ENCODE measurements around the gene MRPL55. TPM values are rescaled to one million over a fixed set of nuclear protein-coding genes. Genes with fewer than 3 reads are reported as not detected.

Gene MRPL55
- total and polyA plus RNA-seq, 2 of the 13 experiments (the other 11 are each of a cell fraction or from before 2014, with no cell fraction given): 58.6 to 92.9 TPM

GRCh38 chr1:228142701-228143136 is 33.6 kb upstream of the MRPL55 start:
- 80% methylated on average over 1 of the region's 11 CpGs for WGBS (ENCODE audit: low lambda C conversion rate)
- DNase-seq (ENCODE audit: low spot score) (no peak), FAIRE-seq (no peak), ATAC-seq (no peak)
- H4K20me1 ChIP-seq (ENCODE audit: insufficient read depth, low read length): peaks cover 23% of the 10 kb centered on the region; the same call in 1 of the 2 replicates
- TF ChIP-seq ZBTB33 (CRISPR knock-in tag; IDR thresholded peaks at IDR 0.05) (0 out of 2 replicates have a peak, but pooled peaks have one; percentile 10), GPBP1L1 (CRISPR knock-in tag; IDR thresholded peaks at IDR 0.05) (no peak)
- H3K36me3 ChIP-seq (replicated peaks in 1 of 2; ENCODE audit: control insufficient read depth in 1 of 2, insufficient read depth in 2 of 2, low read length in 2 of 2): peaks cover 4 to 16% of the 10 kb centered on the region in 2 experiments; a peak in 4 of 5 replicates
- in situ Hi-C loops (cut with HindIII; ENCODE audit: extremely low pct_ligation_motif_present, low pct_unique_long_range_greater_than_20kb): no loop called here
- no peak overlapping the region for H3K9ac ChIP-seq (ENCODE audit: insufficient read depth, low read depth, low read length)
- H3K9me3 ChIP-seq (ENCODE audit: low read length): no peaks in the 10 kb centered on the region
- ChIA-PET CTCF (ENCODE audit: low intra/inter-chr PET ratio, low total read pairs) (no interaction called here), POLR2A (interaction anchor here (1.4 kb wide), 1 partner anchor 23 kb away, joined by 4 read pairs; the partner anchor contains the start of gene IBA57)
- no peak overlapping the region for H3K27ac ChIP-seq (ENCODE audit: extremely low read length, insufficient read depth, low read length)
- peak overlapping the region; percentile 95 for H3K4me2 ChIP-seq (ENCODE audit: low read depth, low read length)
- H3K27me3 ChIP-seq (ENCODE audit: control insufficient read depth in 1 of 2, insufficient read depth in 2 of 2, low read length in 2 of 2): no peaks in the 10 kb centered on the region; a peak in 1 of 5 replicates
- H3K4me3 ChIP-seq (replicated peaks in 1 of 3; ENCODE audit: insufficient read depth in 1 of 3, low read depth in 2 of 3, low read length in 3 of 3): peak overlapping the region in 1 of 3 experiments; percentile 98; a peak in 2 of 6 replicates
- BruUV-seq (replicated peaks): no TSS peak
- peaks cover 42% of the 10 kb centered on the region for H3K4me1 ChIP-seq (ENCODE audit: insufficient read depth, low read length)
- intact Hi-C loops (cut with micrococcal nuclease; ENCODE audit: unreplicated experiment): no loop called here
- H3K79me2 ChIP-seq (ENCODE audit: insufficient read depth, low read length): peaks cover 59% of the 10 kb centered on the region
- H2AFZ ChIP-seq (ENCODE audit: low read length): no peak overlapping the region

GRCh38 chr1:228142155-228142691 is 33.1 kb upstream of the MRPL55 start:
- H3K9me3 ChIP-seq (ENCODE audit: low read length): no peaks in the 10 kb centered on the region
- peaks cover 23% of the 10 kb centered on the region; the same call in 1 of the 2 replicates for H4K20me1 ChIP-seq (ENCODE audit: insufficient read depth, low read length)
- DNase-seq (ENCODE audit: low spot score) (no peak), FAIRE-seq (no peak), ATAC-seq (no peak)
- intact Hi-C loops (cut with micrococcal nuclease; ENCODE audit: unreplicated experiment) (no loop called here), in situ Hi-C loops (cut with HindIII; ENCODE audit: extremely low pct_ligation_motif_present, low pct_unique_long_range_greater_than_20kb) (no loop called here)
- no TSS peak for BruUV-seq (replicated peaks)
- 81% methylated on average over 9 of the region's 16 CpGs for WGBS (ENCODE audit: low lambda C conversion rate)
- no peak overlapping the region for H2AFZ ChIP-seq (ENCODE audit: low read length)
- H3K9ac ChIP-seq (ENCODE audit: insufficient read depth, low read depth, low read length): peak overlapping the region; percentile 97
- H3K79me2 ChIP-seq (ENCODE audit: insufficient read depth, low read length): peaks cover 59% of the 10 kb centered on the region
- ChIA-PET POLR2A (interaction anchor here (1.4 kb wide), 1 partner anchor 23 kb away, joined by 4 read pairs; the partner anchor contains the start of gene IBA57), CTCF (ENCODE audit: low intra/inter-chr PET ratio, low total read pairs) (no interaction called here)
- no peaks in the 10 kb centered on the region; a peak in 1 of 5 replicates for H3K27me3 ChIP-seq (ENCODE audit: control insufficient read depth in 1 of 2, insufficient read depth in 2 of 2, low read length in 2 of 2)
- peaks cover 4 to 11% of the 10 kb centered on the region in 2 experiments; a peak in 4 of 5 replicates for H3K36me3 ChIP-seq (replicated peaks in 1 of 2; ENCODE audit: control insufficient read depth in 1 of 2, insufficient read depth in 2 of 2, low read length in 2 of 2)
- no peak overlapping the region for H3K27ac ChIP-seq (ENCODE audit: extremely low read length, insufficient read depth, low read length)
- peak overlapping the region; percentile 95 for H3K4me2 ChIP-seq (ENCODE audit: low read depth, low read length)
- peaks cover 42% of the 10 kb centered on the region for H3K4me1 ChIP-seq (ENCODE audit: insufficient read depth, low read length)
- H3K4me3 ChIP-seq (replicated peaks in 1 of 3; ENCODE audit: insufficient read depth in 1 of 3, low read depth in 2 of 3, low read length in 3 of 3): peak overlapping the region; percentile 94 to 98 (median 96); a peak in 5 of 6 replicates
- no peak for TF ChIP-seq ZNF441 (CRISPR knock-in tag; IDR thresholded peaks at IDR 0.05; ENCODE audit: borderline replicate concordance)
- no peak for TF ChIP-seq MLXIP (CRISPR knock-in tag; IDR thresholded peaks at IDR 0.05; ENCODE audit: borderline replicate concordance)
- TF ChIP-seq AGO2 (optimal IDR thresholded peaks at IDR 0.05; ENCODE audit: low read depth, low read length): peak; percentile 40

Measured in HepG2 (cell line).